ENCODE results near the gene RDH13.

GRCh38 chr19:55077106-55077505 is 14.2 kb upstream of the RDH13 start:
- no peak for TF ChIP-seq POLR2A (IDR thresholded peaks at IDR 0.05)
- no peak for TF ChIP-seq EP300 (IDR thresholded peaks at IDR 0.05)
